HepG2 (cell line): ENCODE data around the gene DOC2A. TPM values are rescaled to one million over a fixed set of nuclear protein-coding genes. Genes with fewer than 3 reads are reported as not detected.

Experiments
- ATAC-seq: fragments of 200-7000 bp; cut with Tn5 transposase; 3 replicates; pipeline ENCODE4 v1.9.1; 2020; ENCODE audit warnings: mild to moderate bottlenecking, moderate library complexity
- BruUV-seq: library from RNA; stranded (reverse); fragments of 400-500 nt; replicated peaks from 2 replicates; lab custom pipeline; 2021; lab: Mats Ljungman, UMichigan
- CTCF ChIA-PET: fragments of 300-600 bp; formaldehyde crosslinking; extraction: SDS; loops from one replicate; lab custom pipeline; 2021; ENCODE audit warnings: low total read pairs, inconsistent platforms, low intra/inter-chr PET ratio; lab: Yijun Ruan, JAX
- POLR2A ChIA-PET: fragments of 350-600 bp; sonication (Branson Sonifier 250); formaldehyde crosslinking; loops from one replicate; lab custom pipeline; 2020; ENCODE audit warnings: antibody characterized with exemption, inconsistent platforms; lab: Yijun Ruan, JAX
- DNase-seq: peaks from one replicate; pipeline ENCODE4 v3.0.0-alpha.2; 2015; ENCODE audit warnings: low spot score
- FAIRE-seq: peaks from 3 replicates; lab custom pipeline; 2011; peaks lifted over from hg19 to GRCh38; lab: Jason Lieb, UNC
- H2AFZ ChIP-seq: one replicate; pipeline ENCODE4 v1.6.1; 2011; ENCODE audit warnings: low read length, inconsistent platforms
- H3K27ac ChIP-seq: fragments of 300-600 bp; 3 replicates; pipeline ENCODE4 v1.8.0; 2011; ENCODE audit warnings: mixed run types, mild to moderate bottlenecking, mixed read lengths, low read length, inconsistent platforms; ENCODE audit not compliant: insufficient read depth; ENCODE audit errors: extremely low read length
- H3K27me3 ChIP-seq, 2 experiments: fragments of 200-600 bp in 1 of 2; 2 replicates in 1 of 2; 3 replicates in 1 of 2; pipeline versions ENCODE4 v1.6.0 to v1.8.0; 2011; ENCODE audit warnings: low read length in 2 of 2, mild to moderate bottlenecking in 2 of 2, moderate library complexity in 2 of 2, inconsistent platforms in 1 of 2; ENCODE audit not compliant: insufficient read depth in 2 of 2, control insufficient read depth in 1 of 2
- H3K36me3 ChIP-seq, 2 experiments: fragments of 200-600 bp in 1 of 2; replicated peaks in 1 of 2; 2 replicates in 1 of 2; 3 replicates in 1 of 2; pipeline versions ENCODE4 v1.5.1 to v1.8.0; 2011; ENCODE audit warnings: low read length in 2 of 2, inconsistent platforms in 1 of 2; ENCODE audit not compliant: insufficient read depth in 2 of 2, control insufficient read depth in 1 of 2
- H3K4me1 ChIP-seq: 2 replicates; pipeline ENCODE4 v1.5.1; 2012; ENCODE audit warnings: low read length, inconsistent platforms; ENCODE audit not compliant: insufficient read depth
- H3K4me2 ChIP-seq: 2 replicates; pipeline ENCODE4 v1.6.0; 2011; ENCODE audit warnings: low read depth, low read length, inconsistent platforms
- H3K4me3 ChIP-seq, 3 experiments: fragments of 200-600 bp in 1 of 3; sonication (generic), shearing (Covaris generic) in 1 of 3; replicated peaks in 1 of 3; 2 replicates each; pipeline ENCODE4 v1.5.1; 2011 to 2016; ENCODE audit warnings: low read length in 3 of 3, inconsistent platforms in 2 of 3, low read depth in 2 of 3, mild to moderate bottlenecking in 2 of 3, control low read depth in 1 of 3, mixed read lengths in 1 of 3; ENCODE audit not compliant: insufficient read depth in 1 of 3
- H3K79me2 ChIP-seq: one replicate; pipeline ENCODE4 v1.6.1; 2011; ENCODE audit warnings: low read length, inconsistent platforms; ENCODE audit not compliant: insufficient read depth
- H3K9ac ChIP-seq: 2 replicates; pipeline ENCODE4 v1.6.0; 2011; ENCODE audit warnings: mild to moderate bottlenecking, low read depth, low read length, inconsistent platforms; ENCODE audit not compliant: insufficient read depth
- H3K9me3 ChIP-seq: 2 replicates; pipeline ENCODE4 v1.5.1; 2012; ENCODE audit warnings: mild to moderate bottlenecking, low read length
- H4K20me1 ChIP-seq: 2 replicates; pipeline ENCODE4 v1.6.0; 2011; ENCODE audit warnings: inconsistent platforms, mild to moderate bottlenecking, low read length, moderate library complexity; ENCODE audit not compliant: insufficient read depth
- BRD4 ChIP-seq: sonication (generic); formaldehyde crosslinking; IDR thresholded peaks from 2 replicates; pipeline ENCODE4 v1.4.0; 2020; ENCODE audit warnings: missing genetic modification reagents
- ELF3 ChIP-seq: IDR thresholded peaks from 2 replicates; pipeline ENCODE4 v1.6.1; 2016; ENCODE audit warnings: missing genetic modification reagents, missing compliant biosample characterization
- GTF2F1 ChIP-seq: fragments of 150-350 bp; IDR thresholded peaks from 2 replicates; pipeline ENCODE4 v1.6.1; 2014; ENCODE audit warnings: low read length
- RERE ChIP-seq: IDR thresholded peaks from 2 replicates; pipeline ENCODE4 v1.6.1; 2016; ENCODE audit warnings: low read depth, missing genetic modification reagents, missing compliant biosample characterization
- U2AF1 ChIP-seq: fragments of 200-400 bp; formaldehyde crosslinking; optimal IDR thresholded peaks from 2 replicates; pipeline ENCODE3; 2017; ENCODE audit warnings: mild to moderate bottlenecking, low read depth, low read length
- ZBTB2 ChIP-seq: sonication (generic); formaldehyde crosslinking; IDR thresholded peaks from 2 replicates; pipeline ENCODE4 v1.8.0; 2022; ENCODE audit warnings: low read depth, missing genetic modification reagents
- ZNF460 ChIP-seq: sonication (generic); formaldehyde crosslinking; IDR thresholded peaks from 2 replicates; pipeline ENCODE4 v1.5.1; 2020; ENCODE audit warnings: missing genetic modification reagents, mild to moderate bottlenecking, borderline replicate concordance
- ZNF746 ChIP-seq: sonication (generic); formaldehyde crosslinking; IDR thresholded peaks from 2 replicates; pipeline ENCODE4 v1.8.0; 2022; ENCODE audit warnings: mild to moderate bottlenecking, missing genetic modification reagents
- ZNF768 ChIP-seq: sonication (generic); formaldehyde crosslinking; IDR thresholded peaks from 2 replicates; pipeline ENCODE4 v1.4.0; 2020; ENCODE audit warnings: missing genetic modification reagents
- WGBS: methylation state at CpG from one replicate; pipeline ENCODE4 v1.1.6; 2017; ENCODE audit warnings: low lambda C conversion rate; 5-methylcytosine and 5-hydroxymethylcytosine counted together
- in situ Hi-C: cut with HindIII; loops from 2 replicates; pipeline ENCODE4 v1.10.0; 2017; ENCODE audit warnings: low pct_unique_long_range_greater_than_20kb; ENCODE audit not compliant: extremely low pct_ligation_motif_present
- intact Hi-C: fragments of 100-400 bp; cut with micrococcal nuclease; formaldehyde crosslinking; loops from one replicate; pipeline ENCODE4 v1.10.0; 2022; ENCODE audit not compliant: unreplicated experiment
- polyA plus RNA-seq, 8 experiments: library from polyadenylated mRNA; depleted of rRNA in 3 of 8; stranded (reverse) in 7 of 8; unstranded in 1 of 8; fragments of >200 nt; fragmentation: Illumina TruSeq in 4 of 8; extraction: Trizol in 4 of 8; gene quantifications; 2 replicates each; pipeline versions ENCODE4 v1.2.1 to v1.2.3, GENCODE V29; 2011 to 2016; ENCODE audit warnings: low read depth in 4 of 8, missing spikeins in 1 of 8, mixed read lengths in 1 of 8; ENCODE audit not compliant: insufficient read depth in 1 of 8
- total RNA-seq, 5 experiments: library from RNA; depleted of rRNA; stranded (reverse); fragments of >200 nt; fragmentation: Illumina TruSeq; extraction: Trizol; gene quantifications; 2 replicates each; pipeline ENCODE4 v1.2.3, GENCODE V29; 2016; ENCODE audit warnings: low read depth in 1 of 5

DOC2A gene
- total and polyA plus RNA-seq, 2 of the 13 experiments (the other 11 are each of a cell fraction or from before 2014, with no cell fraction given): 0.15 to 0.55 TPM

- in situ Hi-C loops: no loop called here
- no peak for TF ChIP-seq ELF3 (CRISPR knock-in tag)
- peak; percentile 59; the same call in 1 of the 2 replicates for TF ChIP-seq ZNF768 (CRISPR knock-in tag)
- TF ChIP-seq ZNF460 (CRISPR knock-in tag): no peak
- TF ChIP-seq GTF2F1: no peak
- TF ChIP-seq ZBTB2 (CRISPR knock-in tag): 0 out of 2 replicates have a peak, but pooled peaks have one; percentile 31
- no peak for TF ChIP-seq U2AF1
- no peak for TF ChIP-seq BRD4 (CRISPR knock-in tag)
- TF ChIP-seq ZNF746: no peak
- TF ChIP-seq RERE (CRISPR knock-in tag): no peak
- TF ChIP-seq, all 625 proteins: peak for 2
- Histone ChIP-seq H3K4me1 (peaks cover 34% of the 10 kb centered on the region), H3K9me3 (no peaks in the 10 kb centered on the region), H4K20me1 (no peaks in the 10 kb centered on the region), H2AFZ (no peak overlapping the region), H3K79me2 (no peaks in the 10 kb centered on the region), H3K4me3 (no peak overlapping the region), H3K9ac (no peak overlapping the region), H3K27me3 (no peaks in the 10 kb centered on the region), H3K27ac (no peak overlapping the region), H3K4me2 (no peak overlapping the region), H3K36me3 (peaks cover 13 to 15% of the 10 kb centered on the region in 2 experiments)
- WGBS: over 99% methylated on average over 4 of the region's 4 CpGs
- POLR2A ChIA-PET: no interaction called here
- DNase-seq: no peak
- intact Hi-C loops: no loop called here
- CTCF ChIA-PET: no interaction called here
- no peak for FAIRE-seq
- no TSS peak for BruUV-seq
- no peak for ATAC-seq
Measured at GRCh38 chr16:29968205-29968604, 42.6 kb downstream of the DOC2A start.
